HCT116 (cell line): ENCODE measurements around the gene APPBP2.

Experiments used
- ATF3 ChIP-seq: IDR thresholded peaks from 2 replicates; pipeline ENCODE4 v1.6.1; 2012
- CEBPB ChIP-seq: IDR thresholded peaks from 2 replicates; pipeline ENCODE4 v1.6.1; 2012; ENCODE audit warnings: low read depth
- CTCF ChIP-seq, 3 experiments: fragments of 200-600 bp in 1 of 3; sonication (generic) in 1 of 3; IDR thresholded peaks in 2 of 3; conservative IDR thresholded peaks in 1 of 3; 2 replicates each; pipeline ENCODE4 v1.5.1; 2012 to 2017; ENCODE audit warnings: low read depth in 2 of 3, low read length in 2 of 3, antibody characterized with exemption in 1 of 3, borderline replicate concordance in 1 of 3, control low read depth in 1 of 3, mild to moderate bottlenecking in 1 of 3, mixed read lengths in 1 of 3, mixed run types in 1 of 3, moderate library complexity in 1 of 3; ENCODE audit not compliant: insufficient read depth in 1 of 3
- EGR1 ChIP-seq: IDR thresholded peaks from 2 replicates; pipeline ENCODE4 v1.6.1; 2012; ENCODE audit warnings: low read depth
- ELF1 ChIP-seq: IDR thresholded peaks from 2 replicates; pipeline ENCODE4 v1.6.1; 2012; ENCODE audit warnings: low read depth, borderline replicate concordance
- EZH2 ChIP-seq: fragments of 200-600 bp; sonication (generic); IDR thresholded peaks from 2 replicates; pipeline ENCODE4 v1.6.1; 2017; ENCODE audit warnings: antibody characterized with exemption, mixed run types
- POLR2A ChIP-seq: IDR thresholded peaks from 2 replicates; pipeline ENCODE4 v1.7.0; 2011; ENCODE audit warnings: borderline replicate concordance; ENCODE audit not compliant: insufficient read depth, insufficient read length; ENCODE audit errors: extremely low read depth
- POLR2AphosphoS5 ChIP-seq: IDR thresholded peaks from 2 replicates; pipeline ENCODE4 v1.6.1; 2011; ENCODE audit warnings: mild to moderate bottlenecking, low read depth, low read length, moderate library complexity
- RAD21 ChIP-seq: IDR thresholded peaks from 2 replicates; pipeline ENCODE4 v1.6.1; 2012; ENCODE audit warnings: low read depth, mild to moderate bottlenecking
- SRF ChIP-seq: IDR thresholded peaks from 2 replicates; pipeline ENCODE4 v1.6.1; 2012; ENCODE audit warnings: low read depth
- YY1 ChIP-seq: IDR thresholded peaks from 2 replicates; pipeline ENCODE4 v1.6.1; 2011; ENCODE audit warnings: low read length, low read depth, moderate library complexity, mild to moderate bottlenecking; ENCODE audit not compliant: insufficient replicate concordance; ENCODE audit errors: extremely low read depth
- ZFX ChIP-seq: fragments of 450-650 bp; IDR thresholded peaks from 2 replicates; pipeline ENCODE4 v1.6.1; 2017
- ZNF274 ChIP-seq: fragments of 200-500 bp; sonication (Bioruptor generic); IDR thresholded peaks from 2 replicates; pipeline ENCODE4 v1.6.1; 2014; ENCODE audit warnings: mild to moderate bottlenecking, low read depth, low read length, inconsistent platforms
- TF ChIP-seq, protein P1 (sequence below): IDR thresholded peaks from 2 replicates; pipeline ENCODE4 v1.6.1; 2012; ENCODE audit warnings: low read depth

DNA sequence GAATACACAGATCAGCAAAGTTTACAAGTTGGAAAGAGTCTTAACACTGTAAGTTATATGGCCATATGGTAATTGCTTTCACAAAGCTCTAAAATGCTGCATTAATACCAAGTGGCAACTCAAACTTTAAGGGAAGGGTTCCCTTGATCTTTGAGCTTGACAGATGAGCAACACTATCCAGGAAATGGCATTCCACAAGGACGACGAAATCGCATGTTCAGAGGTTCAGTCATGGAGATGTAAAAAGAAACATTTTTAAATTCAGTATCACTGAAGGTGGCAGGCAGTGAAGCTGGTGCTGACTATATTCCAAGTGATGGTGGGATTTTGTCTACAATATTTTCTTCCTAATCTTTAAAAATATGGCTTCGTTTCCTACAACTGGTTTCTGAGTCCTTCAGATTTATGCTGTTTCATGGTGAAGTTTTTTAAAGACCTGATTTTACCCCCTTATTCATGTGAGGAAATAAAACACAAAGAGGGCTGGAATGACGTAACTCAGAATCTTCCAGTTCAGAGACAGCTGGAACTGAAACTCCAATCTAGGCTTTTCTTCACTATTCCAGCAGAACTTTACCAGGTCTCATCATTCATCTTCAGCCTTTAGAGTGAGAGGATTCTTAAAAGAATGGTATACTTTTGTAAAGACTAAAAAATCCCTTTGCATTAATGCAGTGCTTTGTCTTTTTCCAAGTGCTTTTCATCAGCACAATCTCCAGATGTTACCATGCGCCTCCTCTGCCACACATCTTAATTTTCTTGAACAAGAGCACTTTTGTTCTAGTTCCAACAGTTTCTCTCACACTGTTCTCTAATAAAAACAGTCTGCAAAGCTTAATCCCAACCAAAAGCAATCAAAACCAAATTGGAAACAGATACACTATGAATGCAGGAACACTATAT, 83.5 kb downstream of the APPBP2 start:
- no peak for TF ChIP-seq CTCF (IDR thresholded peaks at IDR 0.05 in 2 of 3, conservative IDR thresholded peaks at IDR 0.05 in 1 of 3; ENCODE audit: borderline replicate concordance in 1 of 3, insufficient read depth in 1 of 3, low read depth in 2 of 3, low read length in 2 of 3)
- no peak for TF ChIP-seq CEBPB
- TF ChIP-seq POLR2A, result no peak
- TF ChIP-seq EZH2, result no peak
- no peak for TF ChIP-seq RAD21
- TF ChIP-seq YY1, result no peak
- TF ChIP-seq POLR2AphosphoS5, result no peak
- TF ChIP-seq ZNF274, result no peak
- TF ChIP-seq, protein P1, sequence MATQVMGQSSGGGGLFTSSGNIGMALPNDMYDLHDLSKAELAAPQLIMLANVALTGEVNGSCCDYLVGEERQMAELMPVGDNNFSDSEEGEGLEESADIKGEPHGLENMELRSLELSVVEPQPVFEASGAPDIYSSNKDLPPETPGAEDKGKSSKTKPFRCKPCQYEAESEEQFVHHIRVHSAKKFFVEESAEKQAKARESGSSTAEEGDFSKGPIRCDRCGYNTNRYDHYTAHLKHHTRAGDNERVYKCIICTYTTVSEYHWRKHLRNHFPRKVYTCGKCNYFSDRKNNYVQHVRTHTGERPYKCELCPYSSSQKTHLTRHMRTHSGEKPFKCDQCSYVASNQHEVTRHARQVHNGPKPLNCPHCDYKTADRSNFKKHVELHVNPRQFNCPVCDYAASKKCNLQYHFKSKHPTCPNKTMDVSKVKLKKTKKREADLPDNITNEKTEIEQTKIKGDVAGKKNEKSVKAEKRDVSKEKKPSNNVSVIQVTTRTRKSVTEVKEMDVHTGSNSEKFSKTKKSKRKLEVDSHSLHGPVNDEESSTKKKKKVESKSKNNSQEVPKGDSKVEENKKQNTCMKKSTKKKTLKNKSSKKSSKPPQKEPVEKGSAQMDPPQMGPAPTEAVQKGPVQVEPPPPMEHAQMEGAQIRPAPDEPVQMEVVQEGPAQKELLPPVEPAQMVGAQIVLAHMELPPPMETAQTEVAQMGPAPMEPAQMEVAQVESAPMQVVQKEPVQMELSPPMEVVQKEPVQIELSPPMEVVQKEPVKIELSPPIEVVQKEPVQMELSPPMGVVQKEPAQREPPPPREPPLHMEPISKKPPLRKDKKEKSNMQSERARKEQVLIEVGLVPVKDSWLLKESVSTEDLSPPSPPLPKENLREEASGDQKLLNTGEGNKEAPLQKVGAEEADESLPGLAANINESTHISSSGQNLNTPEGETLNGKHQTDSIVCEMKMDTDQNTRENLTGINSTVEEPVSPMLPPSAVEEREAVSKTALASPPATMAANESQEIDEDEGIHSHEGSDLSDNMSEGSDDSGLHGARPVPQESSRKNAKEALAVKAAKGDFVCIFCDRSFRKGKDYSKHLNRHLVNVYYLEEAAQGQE, result no peak
- 0 out of 2 replicates have a peak, but pooled peaks have one; percentile 10 for TF ChIP-seq EGR1
- no peak for TF ChIP-seq ELF1
- no peak for TF ChIP-seq ATF3
- no peak for TF ChIP-seq ZFX
- no peak for TF ChIP-seq SRF
